Ishikawa (cell line): Measurements from ENCODE around the gene MARCO.

Experiments used
- NFIC ChIP-seq: IDR thresholded peaks from 2 replicates; pipeline ENCODE4 v1.6.1; 2012
- TAF1 ChIP-seq: IDR thresholded peaks from 2 replicates; pipeline ENCODE4 v1.6.1; 2012; ENCODE audit warnings: low read depth, mild to moderate bottlenecking

- TF ChIP-seq TAF1 (no peak), NFIC (no peak)
Observed at GRCh38 chr2:118929059-118929458, 12.9 kb upstream of the MARCO start.
